ENCODE data around the gene LRRC63. TPM values are rescaled to one million over a fixed set of nuclear protein-coding genes. Genes with fewer than 3 reads are reported as not detected.

Gene LRRC63
- total RNA-seq, 1 donor from 2014 or later = 0.13 TPM

DNA sequence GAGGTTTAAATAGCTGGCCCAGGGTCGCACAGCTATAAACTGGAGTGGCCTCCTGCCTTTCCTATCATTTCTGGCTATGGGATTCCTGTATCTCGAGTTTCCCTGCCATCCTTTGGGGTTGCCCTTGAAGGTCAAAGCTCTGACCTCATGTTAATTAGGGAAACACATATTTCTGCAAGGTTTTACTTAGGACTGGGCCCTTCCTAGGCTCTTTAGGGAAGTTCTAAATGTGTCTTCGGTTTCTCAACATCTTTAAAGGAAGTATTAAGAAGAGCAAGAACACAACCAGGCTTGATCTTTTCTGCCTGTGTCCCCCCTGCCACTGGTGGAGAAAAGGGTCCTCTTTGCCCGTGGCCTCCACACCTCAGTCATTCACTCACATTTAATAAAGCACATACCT lies 40.5 kb upstream of the LRRC63 start:
- Mint-ChIP-seq H3K27ac (peak overlapping the region; percentile 90), H3K4me3 (peak overlapping the region; percentile 74), H3K4me1 (ENCODE audit: low read depth) (peaks cover 97% of the 10 kb centered on the region), H3K36me3 (ENCODE audit: low read depth) (peaks cover 55% of the 10 kb centered on the region), H3K27me3 (ENCODE audit: insufficient read depth) (no peaks in the 10 kb centered on the region), H3K9me3 (no peaks in the 10 kb centered on the region)
- no peak for DNase-seq (ENCODE audit: low spot score)
- intact Hi-C loops (cut with micrococcal nuclease) = loop anchor here (5.0 to 10.0 kb wide), 4 partner anchors 381 to 1596 kb away; partner anchors contain the start of genes ESD, LRCH1 and TSC22D1

DNA sequence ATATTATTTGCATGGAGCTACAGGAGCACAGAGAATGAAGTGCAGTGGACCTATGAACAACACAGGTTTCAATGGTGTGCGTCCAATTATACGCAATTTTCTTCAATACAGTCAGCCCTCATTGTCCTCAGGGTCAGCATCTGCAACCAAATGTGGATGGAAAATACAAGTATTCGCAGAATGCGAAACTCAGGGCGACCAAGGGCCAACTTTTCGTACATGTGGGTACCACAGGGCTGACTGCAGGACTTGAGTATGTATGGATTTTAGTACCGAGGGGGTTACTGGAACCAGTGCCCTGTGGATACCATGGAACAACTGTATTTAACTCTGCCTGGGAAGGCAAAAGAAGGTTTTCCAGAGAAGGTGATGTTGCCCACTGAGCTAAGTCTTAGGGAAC lies 40.0 kb upstream of the LRRC63 start:
- Mint-ChIP-seq H3K4me1 (ENCODE audit: low read depth) (peaks cover 97% of the 10 kb centered on the region), H3K4me3 (peak overlapping the region; percentile 74), H3K36me3 (ENCODE audit: low read depth) (peaks cover 58% of the 10 kb centered on the region), H3K9me3 (no peaks in the 10 kb centered on the region), H3K27ac (peak overlapping the region; percentile 90), H3K27me3 (ENCODE audit: insufficient read depth) (no peaks in the 10 kb centered on the region)
- intact Hi-C loops (cut with micrococcal nuclease) = loop anchor here (5.0 to 10.0 kb wide), 4 partner anchors 381 to 1597 kb away; partner anchors contain the start of genes ESD, LRCH1 and TSC22D1
- no peak for DNase-seq (ENCODE audit: low spot score)

- intact Hi-C loops (cut with micrococcal nuclease) = loop anchor here (5.0 to 10.0 kb wide), 4 partner anchors 380 to 1598 kb away; partner anchors contain the start of genes ESD, LRCH1 and TSC22D1
- H3K4me3 Mint-ChIP-seq = peak overlapping the region; percentile 74
- DNase-seq (ENCODE audit: low spot score) = peak; percentile 76
- H3K4me1 Mint-ChIP-seq (ENCODE audit: low read depth) = peaks cover 96% of the 10 kb centered on the region
- H3K9me3 Mint-ChIP-seq = no peaks in the 10 kb centered on the region
- H3K27me3 Mint-ChIP-seq (ENCODE audit: insufficient read depth) = no peaks in the 10 kb centered on the region
- H3K27ac Mint-ChIP-seq = peak overlapping the region; percentile 90
- H3K36me3 Mint-ChIP-seq (ENCODE audit: low read depth) = peaks cover 61% of the 10 kb centered on the region
These were observed 39.2 kb upstream of the LRRC63 start for GRCh38 chr13:46172531-46172991.

DNA sequence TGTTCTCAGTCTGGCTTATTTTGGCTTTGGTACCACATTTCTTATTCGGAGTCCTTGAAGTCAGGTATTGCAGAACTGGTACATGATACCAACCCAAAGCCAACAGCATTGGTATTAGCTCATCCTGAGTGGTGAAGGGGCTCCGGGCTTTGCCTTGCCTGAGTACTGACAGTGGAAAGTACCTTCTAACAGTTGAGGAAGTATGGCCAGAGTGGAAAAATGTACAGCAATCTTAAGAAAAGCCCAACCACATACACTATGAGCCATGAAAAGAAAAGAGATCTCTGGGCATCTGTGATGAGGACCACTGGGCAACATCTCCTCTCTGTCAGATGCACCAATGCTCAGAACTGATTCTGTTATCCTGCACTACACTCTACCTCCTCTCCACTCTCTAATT lies 38.1 kb upstream of the LRRC63 start:
- no peaks in the 10 kb centered on the region for H3K9me3 Mint-ChIP-seq

GRCh38 chr13:46176756-46177155 lies 35.0 kb upstream of the LRRC63 start:
- Mint-ChIP-seq H3K36me3 (ENCODE audit: low read depth) (peaks cover 58% of the 10 kb centered on the region), H3K27me3 (ENCODE audit: insufficient read depth) (no peaks in the 10 kb centered on the region), H3K9me3 (no peaks in the 10 kb centered on the region), H3K27ac (peak overlapping the region; percentile 86), H3K4me3 (peak overlapping the region; percentile 97), H3K4me1 (ENCODE audit: low read depth) (peaks cover 73% of the 10 kb centered on the region)
- DNase-seq (ENCODE audit: low spot score) = no peak
- intact Hi-C loops (cut with micrococcal nuclease) = loop anchor here (1.0 to 10.0 kb wide), 5 partner anchors 11 to 1602 kb away; partner anchors contain the start of genes ESD and TSC22D1

More for the DNA sequence above, 38.1 kb upstream of the LRRC63 start:
- peak; percentile 19 for DNase-seq (ENCODE audit: low spot score)
- Mint-ChIP-seq H3K27me3 (ENCODE audit: insufficient read depth) (no peaks in the 10 kb centered on the region), H3K4me3 (peak overlapping the region; percentile 74), H3K36me3 (ENCODE audit: low read depth) (peaks cover 63% of the 10 kb centered on the region), H3K27ac (peak overlapping the region; percentile 90), H3K4me1 (ENCODE audit: low read depth) (peaks cover 95% of the 10 kb centered on the region)
- intact Hi-C loops (cut with micrococcal nuclease) = loop anchor here (1.0 to 10.0 kb wide), 6 partner anchors 8 to 1599 kb away; partner anchors contain the start of genes ESD, LCP1, LRCH1 and TSC22D1

GRCh38 chr13:46178143-46178542 lies 33.6 kb upstream of the LRRC63 start:
- peak overlapping the region; percentile 86 for H3K27ac Mint-ChIP-seq
- no peaks in the 10 kb centered on the region for H3K9me3 Mint-ChIP-seq
- H3K36me3 Mint-ChIP-seq (ENCODE audit: low read depth) = peaks cover 52% of the 10 kb centered on the region
- H3K27me3 Mint-ChIP-seq (ENCODE audit: insufficient read depth) = no peaks in the 10 kb centered on the region
- H3K4me1 Mint-ChIP-seq (ENCODE audit: low read depth) = peaks cover 73% of the 10 kb centered on the region
- H3K4me3 Mint-ChIP-seq = peak overlapping the region; percentile 97
- no peak for DNase-seq (ENCODE audit: low spot score)
- intact Hi-C loops (cut with micrococcal nuclease) = loop anchor here (2.0 to 10.0 kb wide), 5 partner anchors 507 to 1603 kb away; partner anchors contain the start of genes ESD, TPT1 and TSC22D1

- Mint-ChIP-seq H3K27ac (peak overlapping the region; percentile 95), H3K36me3 (ENCODE audit: low read depth) (peaks cover 46% of the 10 kb centered on the region), H3K27me3 (ENCODE audit: insufficient read depth) (no peaks in the 10 kb centered on the region), H3K4me3 (peak overlapping the region; percentile 97), H3K4me1 (ENCODE audit: low read depth) (peaks cover 73% of the 10 kb centered on the region), H3K9me3 (no peaks in the 10 kb centered on the region)
- no peak for DNase-seq (ENCODE audit: low spot score)
- intact Hi-C loops (cut with micrococcal nuclease) = loop anchor here (1.0 to 10.0 kb wide), 7 partner anchors 11 to 1604 kb away; partner anchors contain the start of genes ESD, TPT1 and TSC22D1
These were observed 32.9 kb upstream of the LRRC63 start for GRCh38 chr13:46178821-46179220.

DNA sequence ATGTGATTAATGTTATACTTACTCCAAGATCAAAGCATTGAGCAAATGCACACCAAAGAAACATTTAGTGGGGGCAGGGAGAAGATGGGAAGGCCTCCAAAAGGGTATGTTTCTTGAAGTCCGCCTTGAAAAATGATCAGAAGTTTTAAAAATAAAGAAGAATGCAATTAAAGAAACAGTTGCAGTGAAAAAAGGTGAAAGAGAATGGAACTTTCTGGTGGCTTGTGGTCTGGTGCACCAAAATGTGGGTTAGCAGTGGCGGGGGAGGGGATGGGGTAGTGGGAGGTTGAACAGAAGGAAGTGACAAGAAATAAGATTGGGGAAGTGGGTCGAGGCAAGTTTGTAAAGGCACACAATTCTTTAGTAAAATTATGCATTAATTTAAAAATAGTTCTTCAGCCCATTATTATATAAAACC lies 32.2 kb upstream of the LRRC63 start:
- H3K9me3 Mint-ChIP-seq = no peaks in the 10 kb centered on the region

GRCh38 chr13:46179969-46180763 lies 31.6 kb upstream of the LRRC63 start:
- H3K4me1 Mint-ChIP-seq (ENCODE audit: low read depth) = peaks cover 73% of the 10 kb centered on the region
- DNase-seq (ENCODE audit: low spot score) = no peak
- H3K27me3 Mint-ChIP-seq (ENCODE audit: insufficient read depth) = no peaks in the 10 kb centered on the region
- peak overlapping the region; percentile 97 for H3K4me3 Mint-ChIP-seq
- H3K9me3 Mint-ChIP-seq = no peaks in the 10 kb centered on the region
- intact Hi-C loops (cut with micrococcal nuclease) = loop anchor here (1.0 to 10.0 kb wide), 7 partner anchors 12 to 1605 kb away; partner anchors contain the start of genes ESD, TPT1 and TSC22D1
- H3K36me3 Mint-ChIP-seq (ENCODE audit: low read depth) = peaks cover 42% of the 10 kb centered on the region
- peak overlapping the region; percentile 95 for H3K27ac Mint-ChIP-seq

More for the DNA sequence above, 32.2 kb upstream of the LRRC63 start:
- H3K27me3 Mint-ChIP-seq (ENCODE audit: insufficient read depth) = no peaks in the 10 kb centered on the region
- H3K27ac Mint-ChIP-seq = peak overlapping the region; percentile 95
- DNase-seq (ENCODE audit: low spot score) = peak; percentile 65
- intact Hi-C loops (cut with micrococcal nuclease) = loop anchor here (1.0 to 10.0 kb wide), 7 partner anchors 11 to 1605 kb away; partner anchors contain the start of genes ESD, TPT1 and TSC22D1
- H3K4me3 Mint-ChIP-seq = peak overlapping the region; percentile 97
- peaks cover 44% of the 10 kb centered on the region for H3K36me3 Mint-ChIP-seq (ENCODE audit: low read depth)
- H3K4me1 Mint-ChIP-seq (ENCODE audit: low read depth) = peaks cover 73% of the 10 kb centered on the region

DNA sequence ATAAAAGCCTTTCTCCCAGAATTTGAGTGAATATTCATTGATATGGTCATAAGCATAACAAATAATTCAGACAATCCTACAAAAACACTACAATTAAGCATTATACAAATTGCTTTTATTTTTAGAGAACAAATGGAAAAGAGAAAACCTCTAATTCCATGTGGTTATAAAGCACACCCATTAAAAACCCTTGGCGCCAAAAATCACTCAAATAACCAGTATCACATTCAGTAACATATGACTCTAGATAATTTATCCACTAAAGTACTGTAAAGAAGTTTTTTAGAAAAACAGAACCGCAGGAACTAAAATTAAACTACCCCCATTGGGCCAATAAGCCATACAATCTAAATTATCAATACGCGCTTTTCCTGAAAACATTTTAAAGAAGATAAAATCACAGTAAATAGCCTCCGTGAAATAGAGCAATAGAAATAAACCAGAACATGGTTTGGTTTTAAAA lies 30.3 kb upstream of the LRRC63 start:
- no peaks in the 10 kb centered on the region for H3K27me3 Mint-ChIP-seq (ENCODE audit: insufficient read depth)
- no peak for DNase-seq (ENCODE audit: low spot score)
- intact Hi-C loops (cut with micrococcal nuclease) = no loop called here
- H3K9me3 Mint-ChIP-seq = no peaks in the 10 kb centered on the region
- H3K36me3 Mint-ChIP-seq (ENCODE audit: low read depth) = peaks cover 34% of the 10 kb centered on the region
- peak overlapping the region; percentile 99 for H3K27ac Mint-ChIP-seq
- peaks cover 66% of the 10 kb centered on the region for H3K4me1 Mint-ChIP-seq (ENCODE audit: low read depth)
- H3K4me3 Mint-ChIP-seq = peak overlapping the region; percentile 97

DNA sequence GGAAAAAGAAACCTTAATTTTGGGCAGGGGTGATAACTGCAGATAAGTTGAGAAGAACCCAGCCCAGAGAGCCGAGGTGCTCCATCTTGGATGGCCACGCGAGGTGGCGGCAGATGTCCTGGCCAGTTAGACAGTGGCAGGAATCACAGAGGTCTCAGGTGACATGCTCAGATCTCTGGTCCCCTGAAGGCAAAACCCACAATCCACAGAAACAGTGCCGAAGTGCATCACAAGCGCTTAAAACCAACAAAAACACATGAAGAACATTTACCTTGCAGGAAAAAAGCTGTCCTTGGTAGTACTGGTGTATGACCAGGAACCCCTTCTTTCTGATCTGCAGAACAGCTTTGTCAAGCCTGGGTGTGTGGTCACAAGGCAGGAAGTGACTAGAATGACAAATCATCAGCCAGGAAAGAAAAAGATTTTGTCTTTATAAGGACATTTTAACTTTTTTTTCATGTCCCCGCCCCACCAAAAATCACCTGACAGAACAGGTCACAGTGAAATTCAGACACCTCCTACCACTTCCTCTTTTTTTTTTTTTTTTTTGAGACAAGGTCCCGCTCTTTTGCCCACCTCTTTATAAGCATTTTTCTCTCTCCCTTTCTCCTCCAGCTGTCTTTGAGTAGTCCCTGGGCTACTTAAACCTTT lies 29.8 kb upstream of the LRRC63 start, which contains the start of gene LCP1:
Gene LCP1 (minus strand): TSS at position 338 of the 651 bp plus-strand sequence. CDS start 22,515 bp downstream, outside the sequence.
- Mint-ChIP-seq H3K27ac (peak within 1 kb of the TSS; percentile 99), H3K27me3 (ENCODE audit: insufficient read depth) (no peaks in the 10 kb centered on the region), H3K4me3 (peak within 1 kb of the TSS; percentile 97), H3K9me3 (no peaks in the 10 kb centered on the region), H3K36me3 (ENCODE audit: low read depth) (peaks cover 29% of the 10 kb centered on the region), H3K4me1 (ENCODE audit: low read depth) (peaks cover 61% of the 10 kb centered on the region)
- peak; percentile 83 for DNase-seq (ENCODE audit: low spot score)
- intact Hi-C loops (cut with micrococcal nuclease) = loop anchor here (1.0 to 2.0 kb wide), 4 partner anchors 9 to 841 kb away; partner anchors contain the start of genes COG3 and TPT1

- peak overlapping the region; percentile 99 for H3K27ac Mint-ChIP-seq
- DNase-seq (ENCODE audit: low spot score) = no peak
These were observed 29.2 kb upstream of the LRRC63 start for GRCh38 chr13:46182491-46182877.

More at GRCh38 chr13:46182491-46182877, 29.2 kb upstream of the LRRC63 start:
- no peaks in the 10 kb centered on the region for H3K9me3 Mint-ChIP-seq
- H3K27me3 Mint-ChIP-seq (ENCODE audit: insufficient read depth) = no peaks in the 10 kb centered on the region
- H3K4me1 Mint-ChIP-seq (ENCODE audit: low read depth) = peaks cover 56% of the 10 kb centered on the region
- intact Hi-C loops (cut with micrococcal nuclease) = loop anchor here (1.0 to 2.0 kb wide), 4 partner anchors 9 to 841 kb away; partner anchors contain the start of genes COG3 and TPT1
- H3K36me3 Mint-ChIP-seq (ENCODE audit: low read depth) = peaks cover 26% of the 10 kb centered on the region
- peak overlapping the region; percentile 97 for H3K4me3 Mint-ChIP-seq

All from activated T-helper 1 cell treated with anti-CD3 and anti-CD28 coated beads, Interleukin-12 subunit alpha, Interleukin-12 subunit beta, Interleukin-2, Interleukin-4 antibody, amounts not matched to agents 30 ng/mL and 10 ng/mL and 1 ng/mL, durations not matched to agents 14 hours and 24 hours and 36 hours (primary cell).